CD14-positive monocyte (primary cell): ENCODE data around the gene ZFP36L1. TPM values are rescaled to one million over a fixed set of nuclear protein-coding genes. Genes with fewer than 3 reads are reported as not detected.

Experiments
- DNase-seq, 3 donors: peaks; one replicate each; pipeline ENCODE4 v3.0.0-alpha.2; 2011 to 2022
- H2AFZ ChIP-seq: 2 replicates; pipeline ENCODE4 v1.6.0; 2012; ENCODE audit warnings: mild to moderate bottlenecking, low read depth, low read length, inconsistent platforms; ENCODE audit not compliant: insufficient read depth, poor library complexity, severe bottlenecking
- H3K27ac ChIP-seq, 2 donors: 1 replicate in 1 of 2; 2 replicates in 1 of 2; pipeline ENCODE4 v1.5.1; 2012 to 2013; ENCODE audit warnings: low read length in 2 of 2, control low read depth in 1 of 2, inconsistent platforms in 1 of 2, low read depth in 1 of 2, mild to moderate bottlenecking in 1 of 2
- H3K27me3 ChIP-seq, 2 donors: one replicate each; pipeline versions ENCODE4 v1.6.0 to v1.6.1; 2011 to 2013; ENCODE audit warnings: low read length in 2 of 2; ENCODE audit not compliant: control insufficient read depth in 2 of 2, insufficient read depth in 2 of 2
- H3K36me3 ChIP-seq, 2 donors: replicated peaks in 1 of 2; 1 replicate in 1 of 2; 2 replicates in 1 of 2; pipeline versions ENCODE4 v1.5.1 to v1.6.1; 2012 to 2013; ENCODE audit warnings: low read length in 2 of 2, control low read depth in 1 of 2, inconsistent platforms in 1 of 2, mild to moderate bottlenecking in 1 of 2; ENCODE audit not compliant: insufficient read depth in 2 of 2, control insufficient read depth in 1 of 2
- H3K4me1 ChIP-seq, 2 donors: 1 replicate in 1 of 2; 2 replicates in 1 of 2; pipeline versions ENCODE4 v1.5.1 to v1.6.1; 2012 to 2013; ENCODE audit warnings: low read length in 2 of 2, control low read depth in 1 of 2, inconsistent platforms in 1 of 2, mild to moderate bottlenecking in 1 of 2, moderate library complexity in 1 of 2; ENCODE audit not compliant: insufficient read depth in 2 of 2, control insufficient read depth in 1 of 2
- H3K4me2 ChIP-seq: replicated peaks from 2 replicates; pipeline ENCODE3; 2012; ENCODE audit warnings: low read length, moderate library complexity, mild to moderate bottlenecking; ENCODE audit not compliant: poor library complexity, severe bottlenecking; ENCODE audit errors: extremely low read depth
- H3K4me3 ChIP-seq, 3 experiments: fragments of 200-600 bp in 1 of 3; sonication (generic) in 1 of 3; replicated peaks in 1 of 3; 1 replicate in 2 of 3; 2 replicates in 1 of 3; pipeline ENCODE4 v1.5.1; 2011 to 2013; ENCODE audit warnings: low read length in 3 of 3, mild to moderate bottlenecking in 3 of 3, control low read depth in 2 of 3, low read depth in 2 of 3, inconsistent platforms in 1 of 3, moderate library complexity in 1 of 3
- H3K79me2 ChIP-seq: 2 replicates; pipeline ENCODE4 v1.6.0; 2012; ENCODE audit warnings: mild to moderate bottlenecking, control low read depth, inconsistent platforms, low read length, moderate library complexity; ENCODE audit not compliant: insufficient read depth
- H3K9ac ChIP-seq: 2 replicates; pipeline ENCODE4 v1.6.0; 2017; ENCODE audit warnings: low read length, mild to moderate bottlenecking; ENCODE audit not compliant: insufficient read depth, poor library complexity, severe bottlenecking
- H3K9me3 ChIP-seq, 2 donors: replicated peaks in 1 of 2; 1 replicate in 1 of 2; 2 replicates in 1 of 2; pipeline versions ENCODE4 v1.5.1 to v1.6.1; 2012 to 2013; ENCODE audit warnings: low read length in 2 of 2, control low read depth in 1 of 2; ENCODE audit not compliant: control insufficient read depth in 1 of 2, insufficient read depth in 1 of 2
- H4K20me1 ChIP-seq: 2 replicates; pipeline ENCODE4 v1.6.0; 2012; ENCODE audit warnings: mild to moderate bottlenecking, low read length, control low read depth, moderate library complexity; ENCODE audit not compliant: insufficient read depth
- H3K27ac Mint-ChIP-seq, 7 donors: one replicate each; pipeline ENCODE4 v1.8.0; 2020; ENCODE audit warnings: mild to moderate bottlenecking in 7 of 7, mixed read lengths in 7 of 7, moderate library complexity in 6 of 7, inconsistent platforms in 2 of 7
- H3K27me3 Mint-ChIP-seq, 3 donors: one replicate each; pipeline ENCODE4 v1.8.0; 2021 to 2022; ENCODE audit warnings: low read depth in 3 of 3, mild to moderate bottlenecking in 3 of 3, mixed read lengths in 3 of 3, moderate library complexity in 3 of 3, inconsistent platforms in 1 of 3
- H3K36me3 Mint-ChIP-seq, 2 donors: one replicate each; pipeline ENCODE4 v1.8.0; 2020; ENCODE audit warnings: mixed read lengths in 2 of 2, inconsistent platforms in 1 of 2, mild to moderate bottlenecking in 1 of 2
- H3K4me1 Mint-ChIP-seq: one replicate; pipeline ENCODE4 v1.8.0; 2020; ENCODE audit warnings: mild to moderate bottlenecking, mixed read lengths
- H3K4me3 Mint-ChIP-seq, 2 donors: one replicate each; pipeline ENCODE4 v1.8.0; 2020; ENCODE audit warnings: mild to moderate bottlenecking in 2 of 2, mixed read lengths in 2 of 2, moderate library complexity in 1 of 2
- H3K9me3 Mint-ChIP-seq, 7 donors: one replicate each; pipeline ENCODE4 v1.8.0; 2020 to 2022; ENCODE audit warnings: mixed read lengths in 7 of 7, mild to moderate bottlenecking in 6 of 7, moderate library complexity in 6 of 7, inconsistent platforms in 2 of 7
- CTCF ChIP-seq: fragments of 200-600 bp; IDR thresholded peaks from one replicate; pipeline ENCODE4 v1.8.0; 2022; ENCODE audit warnings: antibody characterized with exemption, mild to moderate bottlenecking
- WGBS: methylation state at CpG from one replicate; pipeline ENCODE4 v1.1.5; 2013; ENCODE audit warnings: missing lambda C conversion rate; ENCODE audit not compliant: insufficient coverage; 5-methylcytosine and 5-hydroxymethylcytosine counted together
- intact Hi-C, 2 donors: fragments of 100-400 bp; cut with micrococcal nuclease; formaldehyde crosslinking; loops; one replicate each; pipeline versions ENCODE4 v1.15.0 to v1.15.1; 2023
- polyA plus RNA-seq, 3 donors: library from polyadenylated mRNA; depleted of rRNA in 1 of 3; unstranded in 2 of 3; stranded (reverse) in 1 of 3; fragments of 300-500 nt in 2 of 3; fragments of >200 nt in 1 of 3; fragmentation: Illumina TruSeq in 2 of 3; gene quantifications; 1 replicate in 2 of 3; 2 replicates in 1 of 3; pipeline ENCODE4 v1.2.3, GENCODE V29; 2012 to 2021

The ZFP36L1 gene
- polyA plus RNA-seq, 3 donors = 151 to 934 (median 185) TPM

- Histone ChIP-seq H3K9me3 (no peaks in the 10 kb centered on the region), H4K20me1 (no peaks in the 10 kb centered on the region), H3K4me2 (no peak overlapping the region), H3K27me3 (peaks cover 0 to 22% of the 10 kb centered on the region in 2 donors), H3K79me2 (no peaks in the 10 kb centered on the region), H3K4me1 (peaks cover 14 to 24% of the 10 kb centered on the region in 2 donors), H2AFZ (no peak overlapping the region), H3K9ac (no peak overlapping the region), H3K27ac (no peak overlapping the region), H3K4me3 (no peak overlapping the region), H3K36me3 (no peaks in the 10 kb centered on the region)
- Mint-ChIP-seq H3K4me1 (peaks cover 34% of the 10 kb centered on the region), H3K27me3 (peaks cover 27 to 59% (median 38%) of the 10 kb centered on the region in 3 donors), H3K4me3 (peak overlapping the region in 1 of 2 donors; percentile 56), H3K36me3 (peaks cover 0 to 4% of the 10 kb centered on the region in 2 donors), H3K9me3 (peaks cover 0 to 7% (median 2%) of the 10 kb centered on the region in 7 donors), H3K27ac (no peak overlapping the region)
- no CpG with 5 or more reads among the region's 9 CpGs for WGBS
- intact Hi-C loops = no loop called here
- no peak for DNase-seq
- no peak for TF ChIP-seq CTCF
Observed at GRCh38 chr14:68770051-68770450, 22.8 kb downstream of the ZFP36L1 start.

- no peaks in the 10 kb centered on the region for H3K36me3 ChIP-seq
- H3K9ac ChIP-seq = no peak overlapping the region
- DNase-seq = no peak
- TF ChIP-seq CTCF = no peak
- H3K27me3 Mint-ChIP-seq = peaks cover 35 to 72% (median 52%) of the 10 kb centered on the region in 3 donors
- H3K4me1 ChIP-seq = peaks cover 14 to 24% of the 10 kb centered on the region in 2 donors
- no peak overlapping the region for H3K27ac ChIP-seq
- 43% methylated on average over 3 of the region's 7 CpGs for WGBS
- H2AFZ ChIP-seq = no peak overlapping the region
- peaks cover 0 to 4% of the 10 kb centered on the region in 2 donors for H3K36me3 Mint-ChIP-seq
- H3K9me3 Mint-ChIP-seq = peaks cover 0 to 6% (median 0%) of the 10 kb centered on the region in 7 donors
- intact Hi-C loops = no loop called here
- H3K9me3 ChIP-seq = no peaks in the 10 kb centered on the region
- H3K4me1 Mint-ChIP-seq = peaks cover 25% of the 10 kb centered on the region
- no peaks in the 10 kb centered on the region for H3K79me2 ChIP-seq
- H3K4me2 ChIP-seq = no peak overlapping the region
- H4K20me1 ChIP-seq = no peaks in the 10 kb centered on the region
- H3K27me3 ChIP-seq = peaks cover 0 to 26% of the 10 kb centered on the region in 2 donors
- no peak overlapping the region for H3K4me3 ChIP-seq
- no peak overlapping the region for H3K27ac Mint-ChIP-seq
- peak overlapping the region in 1 of 2 donors; percentile 15 for H3K4me3 Mint-ChIP-seq
Observed at GRCh38 chr14:68768316-68768715, 24.6 kb downstream of the ZFP36L1 start.
